HepG2 (cell line): ENCODE data around the gene SLC9A1. TPM values are rescaled to one million over a fixed set of nuclear protein-coding genes. Genes with fewer than 3 reads are reported as not detected.

Source experiments
- CEBPG ChIP-seq: IDR thresholded peaks from 2 replicates; pipeline ENCODE4 v1.6.1; 2016
- EED ChIP-seq: sonication (generic); formaldehyde crosslinking; IDR thresholded peaks from 2 replicates; pipeline ENCODE4 v1.5.0; 2020; ENCODE audit warnings: mild to moderate bottlenecking, missing genetic modification reagents
- FOXK1 ChIP-seq: sonication (generic); formaldehyde crosslinking; IDR thresholded peaks from 2 replicates; pipeline ENCODE4 v1.4.0; 2020; ENCODE audit warnings: low read depth, missing genetic modification reagents, borderline replicate concordance
- IKZF4 ChIP-seq: sonication (generic); formaldehyde crosslinking; IDR thresholded peaks from 2 replicates; pipeline ENCODE4 v1.5.1; 2020; ENCODE audit warnings: borderline replicate concordance, mild to moderate bottlenecking, low read depth, missing genetic modification reagents; ENCODE audit errors: not compliant biosample characterization
- KDM6A ChIP-seq: IDR thresholded peaks from 2 replicates; pipeline ENCODE4 v1.6.1; 2016; ENCODE audit warnings: low read depth
- KLF11 ChIP-seq: IDR thresholded peaks from 2 replicates; pipeline ENCODE4 v1.6.1; 2016; ENCODE audit warnings: missing compliant biosample characterization
- MED1 ChIP-seq: sonication (generic); formaldehyde crosslinking; IDR thresholded peaks from 2 replicates; pipeline ENCODE4 v1.4.0; 2020; ENCODE audit warnings: missing genetic modification reagents
- MED8 ChIP-seq: sonication (generic); formaldehyde crosslinking; IDR thresholded peaks from 2 replicates; pipeline ENCODE4 v1.8.1; 2023; ENCODE audit warnings: mild to moderate bottlenecking, missing genetic modification reagents; ENCODE audit not compliant: insufficient replicate concordance
- NFE2 ChIP-seq: sonication (generic); formaldehyde crosslinking; IDR thresholded peaks from 2 replicates; pipeline ENCODE4 v1.4.0; 2020; ENCODE audit warnings: missing genetic modification reagents
- NFRKB ChIP-seq: fragments of 450-650 bp; IDR thresholded peaks from 2 replicates; pipeline ENCODE4 v1.6.1; 2017
- PRDM15 ChIP-seq: sonication (generic); formaldehyde crosslinking; IDR thresholded peaks from 2 replicates; pipeline ENCODE4 v1.4.0; 2020; ENCODE audit warnings: missing genetic modification reagents
- RERE ChIP-seq: IDR thresholded peaks from 2 replicates; pipeline ENCODE4 v1.6.1; 2016; ENCODE audit warnings: low read depth, missing genetic modification reagents, missing compliant biosample characterization
- SNAPC2 ChIP-seq: sonication (generic); formaldehyde crosslinking; IDR thresholded peaks from 2 replicates; pipeline ENCODE4 v1.8.1; 2022; ENCODE audit warnings: mild to moderate bottlenecking, missing genetic modification reagents
- TCF7 ChIP-seq: sonication (generic); IDR thresholded peaks from 2 replicates; pipeline ENCODE4 v1.6.1; 2016; ENCODE audit warnings: antibody characterized with exemption, low read depth
- ZMAT5 ChIP-seq: sonication (generic); formaldehyde crosslinking; IDR thresholded peaks from 2 replicates; pipeline ENCODE4 v1.5.0; 2020; ENCODE audit warnings: mild to moderate bottlenecking, low read depth, missing genetic modification reagents, borderline replicate concordance
- ZNF552 ChIP-seq: sonication (generic); formaldehyde crosslinking; IDR thresholded peaks from 2 replicates; pipeline ENCODE4 v1.9.0; 2022; ENCODE audit warnings: missing genetic modification reagents, mild to moderate bottlenecking, borderline replicate concordance
- ZNF768 ChIP-seq: sonication (generic); formaldehyde crosslinking; IDR thresholded peaks from 2 replicates; pipeline ENCODE4 v1.4.0; 2020; ENCODE audit warnings: missing genetic modification reagents
- ZNF773 ChIP-seq: sonication (generic); formaldehyde crosslinking; IDR thresholded peaks from 2 replicates; pipeline ENCODE4 v1.4.0; 2020; ENCODE audit warnings: missing genetic modification reagents, borderline replicate concordance
- ZNF83 ChIP-seq: sonication (generic); formaldehyde crosslinking; IDR thresholded peaks from 2 replicates; pipeline ENCODE4 v1.4.0; 2020; ENCODE audit warnings: missing genetic modification reagents, mild to moderate bottlenecking, borderline replicate concordance
- polyA plus RNA-seq, 8 experiments: library from polyadenylated mRNA; depleted of rRNA in 3 of 8; stranded (reverse) in 7 of 8; unstranded in 1 of 8; fragments of >200 nt; fragmentation: Illumina TruSeq in 4 of 8; extraction: Trizol in 4 of 8; gene quantifications; 2 replicates each; pipeline versions ENCODE4 v1.2.1 to v1.2.3, GENCODE V29; 2011 to 2016; ENCODE audit warnings: low read depth in 4 of 8, missing spikeins in 1 of 8, mixed read lengths in 1 of 8; ENCODE audit not compliant: insufficient read depth in 1 of 8
- total RNA-seq, 5 experiments: library from RNA; depleted of rRNA; stranded (reverse); fragments of >200 nt; fragmentation: Illumina TruSeq; extraction: Trizol; gene quantifications; 2 replicates each; pipeline ENCODE4 v1.2.3, GENCODE V29; 2016; ENCODE audit warnings: low read depth in 1 of 5

The SLC9A1 gene
- total and polyA plus RNA-seq, 2 of the 13 experiments (the other 11 are each of a cell fraction or from before 2014, with no cell fraction given) = 1.4 to 2.9 TPM

- TF ChIP-seq RERE (CRISPR knock-in tag) (peak; percentile 36; the same call in 1 of the 2 replicates), ZNF83 (CRISPR knock-in tag) (0 out of 2 replicates have a peak, but pooled peaks have one; percentile 32), ZNF773 (CRISPR knock-in tag) (peak; percentile 95; the same call in 1 of the 2 replicates), ZMAT5 (CRISPR knock-in tag) (no peak), KDM6A (CRISPR knock-in tag) (no peak), EED (peak; percentile 69), NFE2 (no peak), MED1 (CRISPR knock-in tag) (peak; percentile 79), FOXK1 (peak; percentile 57; the same call in 1 of the 2 replicates), MED8 (CRISPR knock-in tag) (peak; percentile 83), ZNF552 (CRISPR knock-in tag) (no peak), PRDM15 (peak; percentile 79), KLF11 (CRISPR knock-in tag) (peak; percentile 96), CEBPG (peak; percentile 90), TCF7 (no peak), ZNF768 (peak; percentile 82), IKZF4 (peak; percentile 46), SNAPC2 (CRISPR knock-in tag) (no peak), NFRKB (no peak)
These were observed at the start of gene SLC9A1 (continued) for GRCh38 chr1:27154991-27155781.
